ENCODE results near the gene CEP170B.
"Not testable (repeated sequence)": the region's sequence is repeated elsewhere in the genome, so short reads cannot be mapped to it uniquely, and the experiment has no call there.

The CEP170B gene

DNA sequence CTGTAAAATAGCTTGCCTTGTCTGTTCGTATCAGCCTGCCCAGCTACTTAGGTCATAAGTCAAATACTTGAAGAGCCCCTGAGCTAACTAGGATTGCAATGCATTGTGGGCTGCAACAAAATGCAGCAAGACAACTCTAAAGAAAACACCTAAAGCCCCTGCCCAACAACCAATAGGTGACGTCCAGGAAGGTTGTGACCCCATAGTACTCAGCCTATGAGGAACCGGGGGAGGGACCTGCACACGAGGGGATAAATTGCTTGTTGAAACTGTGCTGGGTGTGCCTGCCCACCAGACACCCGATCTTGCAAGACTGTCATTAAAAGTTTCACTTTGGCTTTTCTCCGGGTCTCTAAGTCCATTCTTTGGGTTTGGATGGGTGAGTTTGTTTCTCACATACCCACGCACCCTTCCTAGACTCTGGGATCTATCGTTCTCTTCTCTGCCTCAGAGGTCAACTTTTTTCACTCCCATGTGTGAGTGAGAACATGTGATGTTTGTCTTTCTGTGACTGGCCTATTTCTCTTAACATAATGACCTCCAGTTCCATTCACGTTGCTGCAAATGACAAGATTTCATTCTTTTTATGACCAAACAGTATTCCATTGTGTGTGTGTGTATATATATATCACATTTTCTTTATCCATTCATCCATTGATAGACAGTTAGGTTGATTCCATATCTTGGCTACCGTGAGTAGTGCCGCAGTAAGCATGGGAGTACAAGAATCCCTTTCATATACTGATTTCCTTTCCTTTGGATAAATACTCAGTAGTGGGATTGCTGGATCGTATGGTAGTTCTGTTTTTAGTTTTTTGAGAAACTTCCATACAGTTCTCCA, 54.3 kb downstream of the CEP170B start:
- not testable (repeated sequence) for DNase-seq

DNA sequence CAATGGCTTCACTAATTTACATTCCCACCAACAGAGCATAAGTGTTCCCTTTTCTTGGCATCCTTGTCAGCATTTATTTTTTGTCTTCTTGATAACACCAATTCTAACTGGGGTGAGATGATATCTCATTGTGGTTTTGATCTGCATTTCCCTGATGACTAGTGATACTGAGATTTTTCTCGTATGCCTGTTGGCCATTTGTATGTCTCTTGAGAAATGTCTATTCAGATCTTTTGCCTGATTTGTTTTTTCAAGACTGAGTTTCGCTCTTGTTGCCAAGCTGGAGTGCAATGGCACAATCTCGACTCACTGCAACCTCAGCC, 54.9 kb downstream of the CEP170B start:
- DNase-seq, result no peak

DNA sequence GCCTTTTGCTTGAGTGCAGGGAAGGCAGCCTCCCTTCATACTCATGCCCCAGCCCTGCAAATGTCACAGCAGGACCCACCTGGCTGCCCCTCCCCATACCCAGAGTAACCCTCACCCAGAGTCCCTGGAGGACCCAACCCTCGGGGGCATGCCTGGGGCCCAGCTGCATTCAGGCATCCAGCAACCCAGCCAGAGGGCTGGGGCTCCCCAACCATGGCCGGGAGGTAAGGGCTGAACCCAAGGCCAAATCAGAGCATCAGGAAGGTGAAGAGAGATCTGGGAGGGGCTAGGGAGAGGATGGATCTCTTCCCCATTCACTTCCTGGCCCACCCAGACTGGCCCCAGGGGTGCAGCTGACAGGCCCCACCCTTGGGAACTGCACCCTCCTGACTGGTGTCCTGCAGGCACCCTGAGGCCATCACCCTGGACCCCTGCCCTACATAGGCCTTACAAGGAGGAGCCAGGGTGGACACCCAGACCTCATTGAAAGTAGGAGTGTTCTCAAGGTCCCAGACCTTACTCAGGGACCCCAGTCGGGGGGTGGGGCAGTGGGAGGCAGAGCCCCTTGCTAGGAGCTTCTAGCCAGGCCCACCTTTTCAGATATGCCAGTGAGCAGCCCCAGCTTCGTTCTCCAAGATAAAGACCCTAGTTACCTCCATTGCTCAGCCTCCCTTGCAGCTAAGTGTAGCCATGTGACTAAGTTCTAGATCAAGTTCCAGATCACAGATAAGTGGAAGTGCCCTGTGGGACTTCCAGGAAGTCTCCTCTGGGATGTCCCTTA, 58.8 kb downstream of the CEP170B start:
- no peak for DNase-seq

DNA sequence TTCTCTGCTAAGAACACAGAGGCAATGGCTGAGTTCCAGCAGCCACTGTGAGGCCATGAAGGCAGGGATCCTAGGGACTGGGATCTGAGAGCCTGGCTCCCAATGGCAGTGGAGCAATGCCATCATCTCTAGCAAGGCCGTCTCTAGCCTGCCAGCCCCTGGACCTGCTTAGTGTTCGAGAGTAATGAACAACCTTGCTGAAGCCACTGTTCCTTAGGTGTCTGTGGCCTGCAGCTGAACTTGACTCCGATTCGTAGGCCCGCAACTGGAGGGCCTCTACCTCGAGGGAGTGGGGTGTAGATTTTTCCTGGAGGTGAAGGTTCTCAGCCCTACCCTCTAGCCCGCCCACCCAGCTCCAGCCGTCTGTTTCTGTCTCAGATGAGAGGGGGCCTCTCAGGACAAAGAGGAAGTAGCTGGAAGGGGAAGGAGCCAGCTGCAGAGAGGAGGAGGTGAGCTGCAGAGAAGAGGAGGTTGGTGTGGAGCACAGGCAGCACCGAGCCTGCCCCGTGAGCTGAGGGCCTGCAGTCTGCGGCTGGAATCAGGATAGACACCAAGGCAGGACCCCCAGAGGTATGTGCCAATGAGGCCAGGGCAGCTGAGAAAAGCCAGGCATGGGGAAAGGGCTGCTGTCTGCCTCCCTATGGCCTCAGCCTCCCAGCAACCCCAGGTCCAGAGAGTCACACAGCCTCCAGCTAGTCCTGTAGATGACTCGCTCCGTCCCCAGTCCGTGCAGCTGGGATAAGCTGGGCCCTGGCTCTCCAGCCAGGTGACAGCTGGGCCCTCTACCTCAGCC, 59.5 kb downstream of the CEP170B start, which contains the start of gene PLD4:
Gene PLD4 (plus strand): TSS at position 459 of the 793 bp plus-strand sequence. CDS start 2,262 bp downstream, outside the sequence.
- DNase-seq, result no peak

DNA sequence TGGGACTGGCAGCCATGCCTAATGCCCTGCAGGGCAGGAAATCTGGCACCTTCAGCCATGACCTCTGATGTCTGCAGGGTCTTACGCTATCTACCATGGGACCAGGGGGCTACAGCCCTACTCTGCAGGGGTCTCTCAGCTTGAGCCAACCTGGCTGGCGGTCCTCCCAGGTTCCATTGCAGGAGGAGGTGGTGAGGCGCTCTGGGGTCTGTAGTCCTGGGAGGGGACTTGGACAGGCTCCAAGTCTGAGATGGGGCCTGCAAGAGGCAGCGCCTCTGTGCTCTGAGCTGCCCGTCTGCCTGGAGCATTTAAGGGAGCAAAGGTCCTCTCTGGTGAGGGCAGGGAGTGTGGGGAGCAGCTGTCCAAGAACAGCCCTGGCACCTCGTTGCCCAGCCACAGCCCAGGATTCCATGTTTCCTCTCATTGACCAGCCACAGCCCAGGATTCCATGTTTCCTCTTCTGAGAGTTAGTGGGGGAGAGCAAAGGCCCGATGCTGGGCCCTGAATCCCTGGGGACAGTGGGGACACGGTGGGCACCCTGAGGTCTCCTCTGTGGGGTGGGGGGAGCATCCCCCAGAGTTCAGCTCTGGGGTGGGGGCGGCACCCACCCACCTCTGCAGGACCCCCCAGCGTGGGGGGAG, 60.3 kb downstream of the CEP170B start:
- no peak for DNase-seq

DNA sequence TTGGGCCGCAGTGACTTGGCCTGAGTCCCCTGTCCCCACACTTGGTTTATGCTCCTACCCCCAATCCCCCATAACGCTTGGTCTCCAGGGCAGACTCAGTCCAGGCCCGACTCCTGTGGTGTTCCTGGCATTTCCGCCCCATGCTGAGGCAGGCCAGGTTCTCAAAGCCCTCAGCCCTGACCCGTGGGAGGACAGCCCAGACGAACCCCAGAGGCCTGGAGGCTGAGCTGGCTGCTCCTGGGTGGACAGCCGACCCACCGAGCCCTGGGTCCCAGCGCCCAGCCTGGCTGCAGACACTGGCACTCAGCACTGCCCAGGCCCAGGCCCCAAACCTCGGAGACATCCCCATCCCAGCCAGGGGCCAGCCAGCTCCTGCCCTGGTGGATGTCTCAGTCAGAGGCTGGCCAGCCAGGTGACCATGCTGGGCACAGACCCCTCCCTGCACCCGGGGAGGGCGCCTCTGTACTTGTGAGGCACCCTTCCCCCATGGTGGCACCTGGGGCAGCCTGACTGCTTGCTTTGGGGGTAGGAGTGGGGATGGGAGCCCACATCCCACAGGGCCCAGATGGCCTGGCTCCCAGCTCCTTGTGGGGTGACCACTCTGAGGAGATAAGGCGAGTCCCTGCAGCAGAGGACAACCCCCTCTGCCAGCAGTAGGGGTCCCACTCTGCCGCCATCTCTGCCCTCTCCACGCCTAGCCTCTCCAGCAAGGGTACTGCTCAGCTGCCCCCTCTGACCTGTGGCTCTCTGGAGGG, 61.0 kb downstream of the CEP170B start:
- no peak for DNase-seq

DNA sequence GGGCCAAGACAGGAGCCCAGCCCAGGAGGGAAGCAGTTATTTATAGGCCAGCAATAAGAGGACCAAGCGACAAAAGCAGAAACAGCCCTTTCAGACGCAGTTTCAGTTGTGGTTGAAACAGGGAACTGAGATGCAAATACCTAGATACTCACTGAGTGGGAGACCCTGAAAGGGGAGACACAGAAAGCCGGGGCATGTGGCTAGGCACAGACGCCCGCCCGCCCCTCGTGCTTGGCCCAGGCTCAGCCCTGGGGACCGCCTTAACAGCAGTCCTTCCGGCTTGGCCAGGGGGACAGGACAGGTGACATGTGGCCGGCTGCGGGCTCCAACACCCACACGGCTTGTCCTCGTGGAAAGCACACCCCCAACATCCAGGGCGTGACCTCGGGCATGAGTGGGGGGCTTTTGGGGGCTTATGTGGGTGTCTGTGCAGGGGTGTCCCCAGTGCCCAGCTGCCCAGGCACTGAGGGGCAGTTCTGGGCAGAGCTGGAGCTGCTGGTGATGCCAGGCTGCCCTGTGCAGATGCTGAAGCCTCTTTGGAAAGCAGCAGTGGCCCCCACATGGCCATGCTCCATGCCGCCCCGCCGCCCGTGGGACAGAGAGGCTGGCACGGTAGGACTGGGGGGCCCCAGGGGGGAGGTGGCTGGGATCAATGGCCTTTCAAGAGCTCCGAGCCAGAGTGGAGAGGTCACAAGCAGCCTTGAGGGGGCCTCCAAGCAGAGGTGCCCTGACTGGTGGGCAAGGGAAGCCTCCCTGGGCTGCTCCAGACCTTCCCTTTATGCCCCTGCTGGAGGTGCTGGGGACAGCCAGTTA, 61.8 kb downstream of the CEP170B start:
- no peak for DNase-seq

DNA sequence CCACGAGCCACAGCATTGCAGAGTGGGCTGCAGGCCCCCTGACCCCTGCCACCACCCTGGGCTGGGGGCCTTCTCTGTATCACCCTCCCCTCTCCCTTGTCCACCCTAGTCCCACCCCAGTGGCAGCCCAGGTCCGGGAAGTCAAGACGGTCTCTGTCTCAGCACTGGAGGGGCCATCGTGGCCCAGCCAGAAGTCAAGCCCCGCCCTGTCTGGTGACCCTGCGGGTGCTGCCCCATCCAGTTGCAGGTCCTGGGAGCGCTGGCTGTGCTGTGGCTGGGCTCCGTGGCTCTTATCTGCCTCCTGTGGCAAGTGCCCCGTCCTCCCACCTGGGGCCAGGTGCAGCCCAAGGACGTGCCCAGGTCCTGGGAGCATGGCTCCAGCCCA, 62.4 kb downstream of the CEP170B start:
- no peak for DNase-seq

DNA sequence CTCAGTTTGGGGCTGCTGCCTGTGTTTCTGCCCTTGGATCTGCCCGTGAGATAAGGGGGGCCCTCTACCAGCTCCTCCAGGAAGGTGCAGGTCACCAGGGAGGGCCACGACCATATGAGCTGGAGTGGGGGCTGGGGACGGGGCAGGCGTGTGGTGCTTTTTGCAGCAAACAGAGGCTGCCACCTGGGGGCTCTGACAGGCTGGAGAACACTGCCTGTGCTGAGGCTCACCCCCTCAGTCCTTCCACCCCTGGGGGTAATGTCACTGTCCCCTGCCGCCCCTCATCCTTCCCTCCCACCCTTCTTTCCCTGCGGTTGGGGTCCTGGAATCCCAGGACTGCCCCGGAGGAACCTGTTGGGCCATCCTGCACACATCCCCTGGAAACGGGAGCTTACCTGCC, 62.8 kb downstream of the CEP170B start:
- DNase-seq, result no peak

DNA sequence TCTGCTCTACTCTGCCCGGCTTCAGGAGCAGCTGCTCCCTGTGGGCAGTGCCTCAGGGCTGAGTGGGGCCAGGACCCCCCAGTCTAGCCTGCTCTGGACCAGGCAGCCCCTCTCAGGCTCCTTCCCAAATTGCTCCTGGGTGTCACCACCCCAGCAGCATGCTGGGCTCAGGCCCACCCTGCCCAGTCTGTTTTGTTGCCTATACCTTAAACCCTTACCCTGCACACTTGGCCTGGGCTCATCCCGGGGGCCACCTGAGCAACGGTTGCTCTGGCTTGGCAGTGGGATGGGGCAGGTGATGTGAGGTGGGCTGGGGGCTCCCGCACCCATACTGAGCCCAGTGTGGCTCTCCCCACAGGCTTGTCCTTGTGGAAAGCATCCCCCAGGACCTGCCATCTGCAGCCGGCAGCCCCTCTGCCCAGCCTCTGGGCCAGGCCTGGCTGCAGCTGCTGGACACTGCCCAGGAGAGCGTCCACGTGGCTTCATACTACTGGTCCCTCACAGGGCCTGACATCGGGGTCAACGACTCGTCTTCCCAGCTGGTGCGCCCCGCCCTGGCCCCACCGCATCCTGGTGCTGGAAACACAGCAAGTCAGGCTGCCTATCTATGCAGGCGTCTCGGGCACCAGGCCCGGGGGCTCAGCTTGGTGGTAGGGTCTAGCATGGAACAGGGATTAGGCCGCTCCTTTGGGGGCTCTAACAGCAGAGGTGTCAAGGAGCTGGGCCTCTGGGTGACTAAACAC, 63.5 kb downstream of the CEP170B start:
- peak; percentile 40 for DNase-seq

DNA sequence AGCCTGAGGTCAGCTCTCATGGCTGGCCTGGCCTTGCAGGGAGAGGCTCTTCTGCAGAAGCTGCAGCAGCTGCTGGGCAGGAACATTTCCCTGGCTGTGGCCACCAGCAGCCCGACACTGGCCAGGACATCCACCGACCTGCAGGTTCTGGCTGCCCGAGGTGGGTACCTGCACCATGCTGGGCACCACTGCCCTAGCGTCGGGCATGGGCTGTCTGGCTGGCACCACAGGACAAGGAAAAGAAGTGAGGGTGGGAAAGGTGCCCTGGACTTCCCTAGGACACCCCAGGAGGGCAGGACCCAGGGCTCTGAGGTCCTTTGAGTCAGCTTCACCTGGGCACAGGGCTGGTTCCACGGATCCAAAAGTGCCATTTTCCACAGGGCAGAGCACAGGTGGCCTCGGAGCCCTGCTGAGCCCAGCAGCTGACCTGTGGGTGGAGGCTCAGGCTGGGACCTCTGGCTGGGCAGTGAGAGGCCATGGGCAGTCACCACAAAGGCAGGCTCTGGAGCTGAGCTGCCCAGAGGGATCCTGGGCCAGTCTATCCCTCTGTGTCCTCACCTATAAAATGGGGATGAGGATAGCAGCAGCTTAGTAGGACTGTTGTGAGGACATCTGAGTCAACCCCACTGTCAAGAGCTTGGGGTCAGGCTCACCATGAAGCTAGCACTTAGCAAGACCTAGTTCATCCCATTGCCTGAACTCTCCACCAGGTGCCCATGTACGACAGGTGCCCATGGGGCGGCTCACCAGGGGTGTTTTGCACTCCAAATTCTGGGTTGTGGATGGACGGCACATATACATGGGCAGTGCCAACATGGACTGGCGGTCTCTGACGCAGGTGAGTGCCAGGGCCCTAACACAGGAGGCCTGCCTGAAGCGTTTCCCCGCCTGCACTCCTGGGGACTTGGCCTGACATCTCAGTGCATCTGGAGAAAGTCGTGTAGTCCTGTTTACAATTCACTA, 64.5 kb downstream of the CEP170B start:
- DNase-seq, result peak; percentile 44

DNA sequence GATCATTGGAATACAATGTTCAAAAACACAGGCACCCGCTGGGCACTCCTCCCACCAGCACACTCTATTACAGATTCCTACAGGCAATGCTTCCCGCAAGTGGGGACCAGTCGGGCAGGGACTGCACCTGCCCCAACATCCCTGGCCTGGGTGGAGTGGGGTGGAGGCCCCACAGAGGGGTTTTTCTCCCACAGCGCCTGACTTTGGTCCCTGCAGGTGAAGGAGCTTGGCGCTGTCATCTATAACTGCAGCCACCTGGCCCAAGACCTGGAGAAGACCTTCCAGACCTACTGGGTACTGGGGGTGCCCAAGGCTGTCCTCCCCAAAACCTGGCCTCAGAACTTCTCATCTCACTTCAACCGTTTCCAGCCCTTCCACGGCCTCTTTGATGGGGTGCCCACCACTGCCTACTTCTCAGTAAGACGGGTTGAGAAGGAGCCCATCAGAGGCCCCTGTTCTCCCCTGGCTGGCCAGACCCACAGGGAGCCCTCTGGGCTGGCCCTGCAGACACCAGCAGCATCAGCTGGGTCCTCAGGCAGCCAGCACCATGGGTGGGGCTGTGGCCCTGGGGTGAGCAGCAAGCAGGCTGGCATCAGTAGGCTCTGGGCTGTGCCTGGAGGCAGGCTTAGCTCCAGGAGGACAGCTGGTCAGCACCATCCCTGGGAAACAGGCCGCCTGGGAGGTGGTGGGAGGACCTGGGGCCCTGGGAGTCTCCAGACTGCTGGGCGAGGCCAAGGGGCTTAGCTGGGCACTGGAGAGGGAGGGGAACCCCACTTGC, 65.6 kb downstream of the CEP170B start:
- DNase-seq, result peak; percentile 48

DNA sequence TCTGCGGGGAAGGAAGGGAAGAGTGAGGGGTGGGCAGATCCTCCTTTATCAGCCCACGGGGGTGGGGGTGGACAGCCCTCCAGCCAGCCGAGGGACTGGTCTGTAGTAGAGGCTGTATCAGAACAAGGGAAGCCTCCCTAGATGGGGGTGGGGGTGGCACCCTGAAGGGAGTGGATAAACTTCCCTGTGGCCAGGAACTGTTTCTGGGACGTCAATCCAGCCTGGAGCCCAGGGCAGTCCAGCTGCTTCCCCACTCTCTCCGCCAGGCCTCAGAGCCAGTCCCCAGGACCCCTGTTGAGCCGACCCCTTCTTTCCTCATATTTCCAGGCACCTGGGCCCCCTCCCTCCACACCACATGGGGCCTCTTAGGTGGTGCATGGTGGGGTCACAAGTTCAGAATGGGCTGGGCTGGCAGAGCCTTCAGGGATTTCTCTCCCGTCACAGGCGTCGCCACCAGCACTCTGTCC, 66.3 kb downstream of the CEP170B start:
- no peak for DNase-seq

DNA sequence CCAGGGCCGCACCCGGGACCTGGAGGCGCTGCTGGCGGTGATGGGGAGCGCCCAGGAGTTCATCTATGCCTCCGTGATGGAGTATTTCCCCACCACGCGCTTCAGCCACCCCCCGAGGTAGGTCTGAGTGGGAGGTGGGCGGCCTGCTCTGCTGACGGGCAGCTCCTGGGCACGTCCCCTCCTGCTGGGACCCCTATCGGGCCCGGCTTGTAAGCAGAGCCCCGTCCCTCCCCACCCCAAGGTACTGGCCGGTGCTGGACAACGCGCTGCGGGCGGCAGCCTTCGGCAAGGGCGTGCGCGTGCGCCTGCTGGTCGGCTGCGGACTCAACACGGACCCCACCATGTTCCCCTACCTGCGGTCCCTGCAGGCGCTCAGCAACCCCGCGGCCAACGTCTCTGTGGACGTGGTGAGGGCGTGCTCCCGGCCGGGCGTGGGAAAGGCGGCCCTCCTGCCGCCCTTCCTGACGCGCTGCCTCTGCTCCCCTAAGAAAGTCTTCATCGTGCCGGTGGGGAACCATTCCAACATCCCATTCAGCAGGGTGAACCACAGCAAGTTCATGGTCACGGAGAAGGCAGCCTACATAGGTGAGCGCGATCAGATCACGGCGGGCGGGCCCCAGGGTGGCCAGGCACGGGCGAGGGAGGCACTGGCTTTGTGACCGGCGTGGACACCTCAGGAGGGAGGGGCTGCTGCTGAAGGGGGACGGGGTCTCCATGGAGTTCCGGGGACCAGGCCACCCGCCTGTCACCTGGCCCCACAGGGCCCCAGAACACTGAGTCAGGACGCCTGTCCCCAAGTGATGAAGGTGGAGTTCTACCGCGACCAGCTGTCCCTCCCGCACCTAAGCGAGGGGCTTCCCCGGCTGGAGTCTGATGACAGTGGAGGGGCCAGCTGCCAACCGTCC, 67.0 kb downstream of the CEP170B start:
- no peak for DNase-seq

DNA sequence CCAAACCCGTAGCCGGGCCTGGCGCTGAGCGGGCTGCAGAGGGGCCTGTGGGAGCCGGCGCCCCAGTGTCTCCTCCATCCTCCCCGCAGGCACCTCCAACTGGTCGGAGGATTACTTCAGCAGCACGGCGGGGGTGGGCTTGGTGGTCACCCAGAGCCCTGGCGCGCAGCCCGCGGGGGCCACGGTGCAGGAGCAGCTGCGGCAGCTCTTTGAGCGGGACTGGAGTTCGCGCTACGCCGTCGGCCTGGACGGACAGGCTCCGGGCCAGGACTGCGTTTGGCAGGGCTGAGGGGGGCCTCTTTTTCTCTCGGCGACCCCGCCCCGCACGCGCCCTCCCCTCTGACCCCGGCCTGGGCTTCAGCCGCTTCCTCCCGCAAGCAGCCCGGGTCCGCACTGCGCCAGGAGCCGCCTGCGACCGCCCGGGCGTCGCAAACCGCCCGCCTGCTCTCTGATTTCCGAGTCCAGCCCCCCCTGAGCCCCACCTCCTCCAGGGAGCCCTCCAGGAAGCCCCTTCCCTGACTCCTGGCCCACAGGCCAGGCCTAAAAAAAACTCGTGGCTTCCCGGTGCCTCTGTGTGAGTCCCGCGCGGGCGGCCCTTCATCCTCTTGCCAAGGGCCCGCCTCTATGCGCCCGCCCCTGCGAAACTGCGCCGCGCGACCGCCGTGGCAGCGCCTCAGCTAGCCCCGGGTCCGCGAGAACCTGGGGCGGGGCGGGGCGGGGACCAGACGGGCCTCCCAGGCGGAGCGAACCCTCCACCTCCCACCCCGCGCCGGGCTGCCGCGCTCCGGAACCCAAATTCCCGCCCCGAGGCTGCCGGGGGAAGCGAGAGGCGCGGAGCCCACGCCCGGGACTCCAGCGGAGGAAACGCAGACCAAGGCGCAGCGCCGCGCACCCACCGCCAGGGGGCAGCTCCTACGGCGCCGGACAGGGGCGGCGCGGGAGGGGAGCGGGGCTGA, 67.9 kb downstream of the CEP170B start:
- peak; percentile 96 for DNase-seq
